K562 (cell line): Measurements from ENCODE around the gene RNF151. TPM values are rescaled to one million over a fixed set of nuclear protein-coding genes. Genes with fewer than 3 reads are reported as not detected.

Source experiments
- ATAC-seq: fragments of 200-7000 bp; cut with Tn5 transposase; 3 replicates; pipeline ENCODE4 v1.9.1; 2020; ENCODE audit warnings: moderate library complexity
- BruUV-seq: library from RNA; stranded (reverse); fragments of 400-500 nt; replicated peaks from 2 replicates; lab custom pipeline; 2021; lab: Mats Ljungman, UMichigan
- CTCF ChIA-PET: fragments of 300-600 bp; formaldehyde crosslinking; extraction: SDS; loops from one replicate; lab custom pipeline; 2021; ENCODE audit warnings: low intra/inter-chr PET ratio; lab: Yijun Ruan, JAX
- POLR2A ChIA-PET: fragments of 300-600, 350-650 bp; sonication (Branson Sonifier 250); formaldehyde crosslinking; extraction: SDS; loops from one replicate; lab custom pipeline; 2021; ENCODE audit warnings: antibody characterized with exemption, inconsistent platforms; lab: Yijun Ruan, JAX
- DNase-seq, 4 experiments: peaks; one replicate each; pipeline versions ENCODE4 v3.0.0 to v3.0.0-alpha.2; 2011 to 2018; ENCODE audit warnings: low spot score in 3 of 4, mixed read lengths in 3 of 4; ENCODE audit errors: extremely low read depth in 1 of 4
- FAIRE-seq: peaks from 2 replicates; lab custom pipeline; 2011; peaks lifted over from hg19 to GRCh38; lab: Jason Lieb, UNC
- H2AFZ ChIP-seq: 2 replicates; pipeline ENCODE4 v1.6.0; 2011; ENCODE audit warnings: low read depth, low read length, control low read depth, inconsistent platforms
- H3K27ac ChIP-seq: fragments of 200-600 bp; 3 replicates; pipeline ENCODE4 v1.8.0; 2011; ENCODE audit warnings: low read depth, mild to moderate bottlenecking, control low read depth, inconsistent platforms, low read length, moderate library complexity, mixed read lengths; ENCODE audit errors: extremely low read depth
- H3K27me3 ChIP-seq, 2 experiments: fragments of 300-600 bp in 1 of 2; 2 replicates in 1 of 2; 3 replicates in 1 of 2; pipeline versions ENCODE4 v1.6.0 to v1.8.0; 2011; ENCODE audit warnings: inconsistent platforms in 2 of 2, low read length in 2 of 2, mild to moderate bottlenecking in 1 of 2, mixed read lengths in 1 of 2, moderate library complexity in 1 of 2; ENCODE audit not compliant: control insufficient read depth in 2 of 2, insufficient read depth in 2 of 2
- H3K36me3 ChIP-seq: fragments of 300-600 bp; 3 replicates; pipeline ENCODE4 v1.8.0; 2011; ENCODE audit warnings: mild to moderate bottlenecking, low read length, inconsistent platforms; ENCODE audit not compliant: control insufficient read depth, insufficient read depth
- H3K4me1 ChIP-seq, 2 experiments: fragments of 200-600 bp in 1 of 2; replicated peaks in 1 of 2; 2 replicates in 1 of 2; 3 replicates in 1 of 2; pipeline versions ENCODE4 v1.5.1 to v1.8.0; 2011; ENCODE audit warnings: inconsistent platforms in 2 of 2, low read length in 2 of 2, mild to moderate bottlenecking in 1 of 2, mixed read lengths in 1 of 2, moderate library complexity in 1 of 2; ENCODE audit not compliant: control insufficient read depth in 2 of 2, insufficient read depth in 2 of 2
- H3K4me2 ChIP-seq: 2 replicates; pipeline ENCODE4 v1.6.1; 2011; ENCODE audit warnings: low read length, control low read depth, inconsistent platforms, mixed read lengths; ENCODE audit not compliant: insufficient read depth
- H3K4me3 ChIP-seq: fragments of 200-600 bp; sonication (generic), shearing (Covaris generic); 2 replicates; pipeline ENCODE4 v1.5.1; 2016; ENCODE audit warnings: control low read depth, inconsistent platforms
- H3K79me2 ChIP-seq: fragments of 200-600 bp; 3 replicates; pipeline ENCODE4 v1.8.0; 2011; ENCODE audit warnings: low read length, inconsistent platforms; ENCODE audit not compliant: control insufficient read depth, insufficient read depth
- H3K9ac ChIP-seq, 2 experiments: 2 replicates each; pipeline versions ENCODE4 v1.6.0 to v1.6.1; 2011; ENCODE audit warnings: low read depth in 2 of 2, low read length in 2 of 2, control low read depth in 1 of 2, inconsistent platforms in 1 of 2, mild to moderate bottlenecking in 1 of 2, mixed read lengths in 1 of 2; ENCODE audit not compliant: insufficient read depth in 1 of 2
- H3K9me1 ChIP-seq: one replicate; pipeline ENCODE4 v1.6.0; 2011; ENCODE audit warnings: inconsistent platforms, mild to moderate bottlenecking, low read length, moderate library complexity; ENCODE audit not compliant: control insufficient read depth, insufficient read depth
- H3K9me3 ChIP-seq: replicated peaks from 2 replicates; pipeline ENCODE4 v1.5.1; 2011; ENCODE audit warnings: low read depth, low read length, inconsistent platforms; ENCODE audit not compliant: control insufficient read depth, insufficient read depth
- H4K20me1 ChIP-seq: replicated peaks from 2 replicates; pipeline ENCODE4 v1.6.1; 2011; ENCODE audit warnings: low read length, inconsistent platforms, mixed read lengths; ENCODE audit not compliant: control insufficient read depth, insufficient read depth
- E2F5 ChIP-seq: sonication (generic); formaldehyde crosslinking; IDR thresholded peaks from 2 replicates; pipeline ENCODE4 v1.8.0; 2022; ENCODE audit warnings: mild to moderate bottlenecking, missing genetic modification reagents
- E2F6 ChIP-seq, 2 experiments: IDR thresholded peaks; 2 replicates each; pipeline ENCODE4 v1.6.1; 2011; ENCODE audit warnings: borderline replicate concordance in 1 of 2, control low read depth in 1 of 2, low read depth in 1 of 2, low read length in 1 of 2, mild to moderate bottlenecking in 1 of 2, mixed read lengths in 1 of 2, moderate library complexity in 1 of 2; ENCODE audit not compliant: insufficient read depth in 1 of 2, insufficient read length in 1 of 2, poor library complexity in 1 of 2, severe bottlenecking in 1 of 2; ENCODE audit errors: extremely low read depth in 1 of 2
- HDAC8 ChIP-seq: fragments of 450-650 bp; IDR thresholded peaks from 2 replicates; pipeline ENCODE4 v1.6.1; 2016; ENCODE audit warnings: mild to moderate bottlenecking, missing genetic modification characterization, moderate library complexity, missing compliant biosample characterization
- SMARCB1 ChIP-seq: IDR thresholded peaks from 2 replicates; pipeline ENCODE4 v1.6.1; 2011; ENCODE audit warnings: improper control_type of control experiment, low read depth; ENCODE audit not compliant: insufficient read length
- SPI1 ChIP-seq: IDR thresholded peaks from 2 replicates; pipeline ENCODE4 v1.6.1; 2011; ENCODE audit warnings: low read depth, low read length, control low read depth, borderline replicate concordance
- WGBS: fragments of 100-300 bp; shearing (Covaris generic); methylation state at CpG from one replicate; pipeline ENCODE4 v1.1.6; 2016; ENCODE audit warnings: low coverage, mixed read lengths; ENCODE audit not compliant: insufficient coverage; ENCODE audit errors: missing lambda C conversion rate; 5-methylcytosine and 5-hydroxymethylcytosine counted together
- in situ Hi-C: fragments of 300-500 bp; cut with MboI; formaldehyde crosslinking; loops from 4 replicates; pipeline ENCODE4 v1.15.0; 2018; ENCODE audit warnings: inconsistent platforms, mixed read lengths
- intact Hi-C: fragments of 100-400 bp; cut with micrococcal nuclease; formaldehyde crosslinking; loops from 2 replicates; pipeline ENCODE4 v1.14.2; 2022
- polyA plus RNA-seq, 8 experiments: library from polyadenylated mRNA; depleted of rRNA in 4 of 8; stranded (reverse) in 5 of 8; unstranded in 3 of 8; fragments of >200 nt; fragmentation: Nextera tagmentation in 2 of 8; fragmentation: Illumina TruSeq in 1 of 8; extraction: Ambion mirVana in 2 of 8; extraction: Trizol in 1 of 8; gene quantifications; 2 replicates each; pipeline versions ENCODE4 v1.2.1 to v1.2.3, GENCODE V29; 2011 to 2014; ENCODE audit warnings: inconsistent platforms in 1 of 8, missing spikeins in 1 of 8
- total RNA-seq, 7 experiments: library from RNA; depleted of rRNA in 6 of 7; stranded (reverse); fragments of >200 nt in 6 of 7; fragmentation: Illumina TruSeq in 2 of 7; extraction: Trizol in 2 of 7; gene quantifications; 2 replicates each; pipeline versions ENCODE4 v1.2.1 to v1.2.3, GENCODE V29; 2011 to 2021; ENCODE audit warnings: low replicate concordance in 1 of 7
- TF ChIP-seq, protein P1 (sequence below): sonication (generic); formaldehyde crosslinking; IDR thresholded peaks from 2 replicates; pipeline ENCODE4 v1.8.1; 2023; ENCODE audit warnings: missing genetic modification reagents, mild to moderate bottlenecking, borderline replicate concordance
- TF ChIP-seq, protein P2 (sequence below): fragments of 450-650 bp; formaldehyde crosslinking; conservative IDR thresholded peaks from 2 replicates; pipeline ENCODE4 v1.4.0; 2022; ENCODE audit warnings: mild to moderate bottlenecking, missing genetic modification characterization

Gene RNF151
- total and polyA plus RNA-seq, 9 of the 15 experiments (the other 6 are each of a cell fraction or from before 2014, with no cell fraction given), result not detected

DNA sequence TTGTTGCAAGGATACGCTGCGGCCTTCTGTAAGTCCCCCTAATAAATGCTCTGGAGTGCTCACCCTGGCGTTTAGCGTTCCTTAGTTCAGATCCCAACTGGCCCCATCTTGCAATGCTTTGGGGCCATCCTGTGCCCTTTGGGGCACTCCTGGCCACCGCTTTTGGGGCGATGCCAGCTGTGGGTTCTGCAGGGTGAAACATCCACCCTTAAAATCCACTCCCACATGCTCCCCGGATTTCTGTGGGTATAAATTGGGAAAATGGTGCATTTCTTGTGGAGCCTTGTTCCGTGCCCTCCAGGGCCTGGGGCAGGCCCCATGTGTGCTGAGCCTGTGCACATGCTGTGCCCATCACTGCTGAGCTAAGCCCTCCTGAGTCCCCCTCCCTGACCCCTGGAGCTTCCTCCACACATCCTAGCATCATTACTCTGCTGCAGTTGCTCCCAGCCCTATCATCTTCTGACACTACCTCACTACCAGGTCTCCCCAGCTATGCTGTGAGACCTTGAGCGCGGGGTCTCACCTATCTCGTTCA, 29.6 kb upstream of the RNF151 start:
- DNase-seq (no peak), ATAC-seq (no peak), FAIRE-seq (no peak)
- BruUV-seq, result no TSS peak
- Histone ChIP-seq H2AFZ (no peak overlapping the region), H3K4me2 (no peak overlapping the region), H3K36me3 (peaks cover 37% of the 10 kb centered on the region; the same call in 2 of the 3 replicates), H4K20me1 (peaks cover 7% of the 10 kb centered on the region), H3K27me3 (no peaks in the 10 kb centered on the region), H3K4me1 (peaks cover 15 to 48% of the 10 kb centered on the region in 2 experiments; a peak in 4 of 5 replicates), H3K79me2 (peaks cover 10% of the 10 kb centered on the region; the same call in 2 of the 3 replicates), H3K9ac (peak overlapping the region in 1 of 2 experiments; percentile 60; a peak in 1 of 4 replicates), H3K9me1 (peaks cover 8% of the 10 kb centered on the region), H3K4me3 (no peak overlapping the region), H3K9me3 (no peaks in the 10 kb centered on the region), H3K27ac (no peak overlapping the region)
- POLR2A ChIA-PET, result interaction anchor here (0.6 to 1.0 kb wide), 2 partner anchors 91 to 162 kb away, joined by 3 read pairs; no protein-coding TSS in a partner anchor
- 80% methylated on average over 11 of the region's 11 CpGs for WGBS
- intact Hi-C loops, result no loop called here
- CTCF ChIA-PET, result no interaction called here
- in situ Hi-C loops, result no loop called here
- TF ChIP-seq, protein P1, sequence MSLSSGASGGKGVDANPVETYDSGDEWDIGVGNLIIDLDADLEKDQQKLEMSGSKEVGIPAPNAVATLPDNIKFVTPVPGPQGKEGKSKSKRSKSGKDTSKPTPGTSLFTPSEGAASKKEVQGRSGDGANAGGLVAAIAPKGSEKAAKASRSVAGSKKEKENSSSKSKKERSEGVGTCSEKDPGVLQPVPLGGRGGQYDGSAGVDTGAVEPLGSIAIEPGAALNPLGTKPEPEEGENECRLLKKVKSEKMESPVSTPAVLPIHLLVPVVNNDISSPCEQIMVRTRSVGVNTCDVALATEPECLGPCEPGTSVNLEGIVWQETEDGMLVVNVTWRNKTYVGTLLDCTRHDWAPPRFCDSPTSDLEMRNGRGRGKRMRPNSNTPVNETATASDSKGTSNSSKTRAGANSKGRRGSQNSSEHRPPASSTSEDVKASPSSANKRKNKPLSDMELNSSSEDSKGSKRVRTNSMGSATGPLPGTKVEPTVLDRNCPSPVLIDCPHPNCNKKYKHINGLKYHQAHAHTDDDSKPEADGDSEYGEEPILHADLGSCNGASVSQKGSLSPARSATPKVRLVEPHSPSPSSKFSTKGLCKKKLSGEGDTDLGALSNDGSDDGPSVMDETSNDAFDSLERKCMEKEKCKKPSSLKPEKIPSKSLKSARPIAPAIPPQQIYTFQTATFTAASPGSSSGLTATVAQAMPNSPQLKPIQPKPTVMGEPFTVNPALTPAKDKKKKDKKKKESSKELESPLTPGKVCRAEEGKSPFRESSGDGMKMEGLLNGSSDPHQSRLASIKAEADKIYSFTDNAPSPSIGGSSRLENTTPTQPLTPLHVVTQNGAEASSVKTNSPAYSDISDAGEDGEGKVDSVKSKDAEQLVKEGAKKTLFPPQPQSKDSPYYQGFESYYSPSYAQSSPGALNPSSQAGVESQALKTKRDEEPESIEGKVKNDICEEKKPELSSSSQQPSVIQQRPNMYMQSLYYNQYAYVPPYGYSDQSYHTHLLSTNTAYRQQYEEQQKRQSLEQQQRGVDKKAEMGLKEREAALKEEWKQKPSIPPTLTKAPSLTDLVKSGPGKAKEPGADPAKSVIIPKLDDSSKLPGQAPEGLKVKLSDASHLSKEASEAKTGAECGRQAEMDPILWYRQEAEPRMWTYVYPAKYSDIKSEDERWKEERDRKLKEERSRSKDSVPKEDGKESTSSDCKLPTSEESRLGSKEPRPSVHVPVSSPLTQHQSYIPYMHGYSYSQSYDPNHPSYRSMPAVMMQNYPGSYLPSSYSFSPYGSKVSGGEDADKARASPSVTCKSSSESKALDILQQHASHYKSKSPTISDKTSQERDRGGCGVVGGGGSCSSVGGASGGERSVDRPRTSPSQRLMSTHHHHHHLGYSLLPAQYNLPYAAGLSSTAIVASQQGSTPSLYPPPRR (CRISPR knock-in tag), result no peak
- TF ChIP-seq HDAC8 (tag) (no peak), SMARCB1 (no peak), E2F6 (IDR thresholded peaks at IDR 0.05; ENCODE audit: borderline replicate concordance in 1 of 2, extremely low read depth in 1 of 2, insufficient read depth in 1 of 2, insufficient read length in 1 of 2, low read depth in 1 of 2, low read length in 1 of 2, poor library complexity in 1 of 2, severe bottlenecking in 1 of 2) (no peak), SPI1 (no peak), E2F5 (CRISPR knock-in tag) (no peak)
- TF ChIP-seq, protein P2, sequence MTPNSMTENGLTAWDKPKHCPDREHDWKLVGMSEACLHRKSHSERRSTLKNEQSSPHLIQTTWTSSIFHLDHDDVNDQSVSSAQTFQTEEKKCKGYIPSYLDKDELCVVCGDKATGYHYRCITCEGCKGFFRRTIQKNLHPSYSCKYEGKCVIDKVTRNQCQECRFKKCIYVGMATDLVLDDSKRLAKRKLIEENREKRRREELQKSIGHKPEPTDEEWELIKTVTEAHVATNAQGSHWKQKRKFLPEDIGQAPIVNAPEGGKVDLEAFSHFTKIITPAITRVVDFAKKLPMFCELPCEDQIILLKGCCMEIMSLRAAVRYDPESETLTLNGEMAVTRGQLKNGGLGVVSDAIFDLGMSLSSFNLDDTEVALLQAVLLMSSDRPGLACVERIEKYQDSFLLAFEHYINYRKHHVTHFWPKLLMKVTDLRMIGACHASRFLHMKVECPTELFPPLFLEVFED (CRISPR knock-in tag), result no peak
